ENCODE results near the gene PXYLP1.

DNA sequence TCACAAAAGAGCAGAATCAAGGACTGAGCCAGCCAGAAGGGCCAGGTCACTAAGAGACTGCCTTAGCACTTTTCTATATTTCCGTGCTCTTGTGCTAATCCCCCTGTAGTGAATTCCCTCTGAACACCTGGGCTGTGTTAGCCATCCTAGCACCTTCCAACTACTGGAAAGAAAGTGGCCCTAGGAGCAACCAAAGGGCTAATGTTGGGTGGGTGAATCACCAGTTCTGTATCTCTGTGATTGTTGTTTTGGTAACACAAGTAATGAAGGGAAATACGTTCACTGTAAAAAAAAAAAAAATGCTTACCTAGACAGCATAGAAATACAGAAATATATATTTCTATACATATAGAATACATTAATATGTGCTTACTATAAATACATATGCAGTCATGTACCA is 43.9 kb downstream of the PXYLP1 start:
- TF ChIP-seq CTCF (conservative IDR thresholded peaks at IDR 0.05; ENCODE audit: low read length) (no peak), EZH2phosphoT487 (IDR thresholded peaks at IDR 0.05; ENCODE audit: borderline replicate concordance) (no peak)

Data from Loucy (cell line).